ENCODE measurements around the gene RPL35.
"Not testable (repeated sequence)": the region's sequence is repeated elsewhere in the genome, so short reads cannot be mapped to it uniquely, and the experiment has no call there.

DNA sequence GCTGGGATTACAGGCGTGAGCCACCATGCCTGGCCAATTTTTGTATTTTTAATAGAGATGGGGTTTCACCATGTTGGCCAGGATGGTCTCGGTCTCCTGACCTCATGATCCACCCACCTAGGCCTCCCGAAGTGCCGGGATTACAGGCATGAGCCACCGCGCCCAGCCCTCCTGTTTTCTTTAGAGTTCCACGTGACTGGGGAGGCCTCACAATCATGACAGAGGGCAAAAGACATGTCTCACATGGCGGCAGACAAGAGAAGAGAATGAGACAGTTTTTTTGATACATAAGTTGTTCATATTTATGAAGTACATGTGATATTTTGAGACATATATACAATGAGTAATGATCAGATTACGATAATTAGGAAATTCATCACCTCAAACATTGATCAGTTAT lies 15.3 kb downstream of the RPL35 start:
- TF ChIP-seq EZH2 (IDR thresholded peaks at IDR 0.05): not testable (repeated sequence)
- TF ChIP-seq, protein P1, sequence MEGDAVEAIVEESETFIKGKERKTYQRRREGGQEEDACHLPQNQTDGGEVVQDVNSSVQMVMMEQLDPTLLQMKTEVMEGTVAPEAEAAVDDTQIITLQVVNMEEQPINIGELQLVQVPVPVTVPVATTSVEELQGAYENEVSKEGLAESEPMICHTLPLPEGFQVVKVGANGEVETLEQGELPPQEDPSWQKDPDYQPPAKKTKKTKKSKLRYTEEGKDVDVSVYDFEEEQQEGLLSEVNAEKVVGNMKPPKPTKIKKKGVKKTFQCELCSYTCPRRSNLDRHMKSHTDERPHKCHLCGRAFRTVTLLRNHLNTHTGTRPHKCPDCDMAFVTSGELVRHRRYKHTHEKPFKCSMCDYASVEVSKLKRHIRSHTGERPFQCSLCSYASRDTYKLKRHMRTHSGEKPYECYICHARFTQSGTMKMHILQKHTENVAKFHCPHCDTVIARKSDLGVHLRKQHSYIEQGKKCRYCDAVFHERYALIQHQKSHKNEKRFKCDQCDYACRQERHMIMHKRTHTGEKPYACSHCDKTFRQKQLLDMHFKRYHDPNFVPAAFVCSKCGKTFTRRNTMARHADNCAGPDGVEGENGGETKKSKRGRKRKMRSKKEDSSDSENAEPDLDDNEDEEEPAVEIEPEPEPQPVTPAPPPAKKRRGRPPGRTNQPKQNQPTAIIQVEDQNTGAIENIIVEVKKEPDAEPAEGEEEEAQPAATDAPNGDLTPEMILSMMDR (IDR thresholded peaks at IDR 0.05): not testable (repeated sequence)
